H1 (cell line): Measurements from ENCODE around the gene DHDDS. TPM values are rescaled to one million over a fixed set of nuclear protein-coding genes. Genes with fewer than 3 reads are reported as not detected.

Source experiments
- CTCF ChIA-PET: fragments of 300-600 bp; sonication (Branson Sonifier 250); formaldehyde crosslinking; loops from one replicate; lab custom pipeline; 2021; ENCODE audit not compliant: partially characterized antibody; lab: Charles Lee
- POLR2A ChIA-PET: fragments of 300-600 bp; sonication (Branson Sonifier 250); formaldehyde crosslinking; loops from one replicate; lab custom pipeline; 2021; ENCODE audit warnings: inconsistent platforms; ENCODE audit not compliant: partially characterized antibody; lab: Charles Lee
- DNase-seq, 2 experiments: peaks; one replicate each; pipeline versions ENCODE4 v3.0.0 to v3.0.0-alpha.2; 2010 to 2022; ENCODE audit warnings: low spot score in 2 of 2, low read depth in 1 of 2, mixed read lengths in 1 of 2
- FAIRE-seq: peaks from 2 replicates; lab custom pipeline; 2011; peaks lifted over from hg19 to GRCh38; lab: Jason Lieb, UNC
- H2AFZ ChIP-seq: 2 replicates; pipeline ENCODE4 v1.8.1; 2012; ENCODE audit warnings: low read length, inconsistent platforms
- H2AK5ac ChIP-seq: 2 replicates; pipeline ENCODE4 v1.6.1; 2013; ENCODE audit warnings: low read depth, low read length
- H2BK120ac ChIP-seq: replicated peaks from 2 replicates; pipeline ENCODE3; 2013; ENCODE audit warnings: low read depth, low read length, inconsistent platforms
- H2BK12ac ChIP-seq: 2 replicates; pipeline ENCODE4 v1.6.1; 2013; ENCODE audit warnings: low read depth, low read length
- H2BK15ac ChIP-seq: 2 replicates; pipeline ENCODE4 v1.6.1; 2013; ENCODE audit warnings: low read length
- H2BK20ac ChIP-seq: 2 replicates; pipeline ENCODE4 v1.6.1; 2013; ENCODE audit warnings: low read length
- H2BK5ac ChIP-seq: 2 replicates; pipeline ENCODE4 v1.6.1; 2013; ENCODE audit warnings: low read depth, low read length
- H3K14ac ChIP-seq: 2 replicates; pipeline ENCODE4 v1.6.1; 2013; ENCODE audit warnings: inconsistent platforms; ENCODE audit not compliant: insufficient read length
- H3K18ac ChIP-seq: 2 replicates; pipeline ENCODE4 v1.6.1; 2013; ENCODE audit warnings: low read length; ENCODE audit errors: extremely low read depth
- H3K23ac ChIP-seq: 2 replicates; pipeline ENCODE4 v1.6.1; 2013; ENCODE audit warnings: inconsistent platforms; ENCODE audit not compliant: insufficient read length
- H3K23me2 ChIP-seq: 2 replicates; pipeline ENCODE4 v1.6.1; 2013; ENCODE audit warnings: low read depth, low read length
- H3K27ac ChIP-seq: 2 replicates; pipeline ENCODE4 v1.6.1; 2011; ENCODE audit warnings: low read depth, low read length, inconsistent platforms
- H3K27me3 ChIP-seq, 4 experiments: replicated peaks in 1 of 4; 1 replicate in 1 of 4; 2 replicates in 3 of 4; pipeline versions ENCODE4 v1.6.1 to v1.8.1; 2011 to 2013; ENCODE audit warnings: low read length in 3 of 4, mild to moderate bottlenecking in 3 of 4, inconsistent platforms in 2 of 4, mixed read lengths in 2 of 4, moderate library complexity in 1 of 4; ENCODE audit not compliant: control insufficient read depth in 3 of 4, insufficient read depth in 3 of 4; ENCODE audit errors: extremely low read depth in 1 of 4
- H3K36me3 ChIP-seq, 4 experiments: 2 replicates each; pipeline versions ENCODE4 v1.6.1 to v1.8.1; 2011 to 2013; ENCODE audit warnings: mild to moderate bottlenecking in 4 of 4, low read length in 3 of 4, moderate library complexity in 2 of 4, control low read depth in 1 of 4, inconsistent platforms in 1 of 4; ENCODE audit not compliant: insufficient read depth in 4 of 4, control insufficient read depth in 2 of 4
- H3K4ac ChIP-seq: replicated peaks from 2 replicates; pipeline ENCODE3; 2013; ENCODE audit warnings: low read length, low read depth, mixed read lengths, inconsistent platforms; ENCODE audit not compliant: insufficient read length
- H3K4me1 ChIP-seq, 4 experiments: replicated peaks in 1 of 4; 1 replicate in 1 of 4; 2 replicates in 3 of 4; pipeline versions ENCODE4 v1.6.1 to v1.8.1; 2011 to 2013; ENCODE audit warnings: low read length in 3 of 4, inconsistent platforms in 2 of 4, mixed read lengths in 1 of 4; ENCODE audit not compliant: insufficient read depth in 4 of 4, control insufficient read depth in 3 of 4
- H3K4me2 ChIP-seq, 2 experiments: 2 replicates each; pipeline versions ENCODE4 v1.6.1 to v1.8.1; 2011 to 2013; ENCODE audit warnings: low read depth in 2 of 2, low read length in 2 of 2, control low read depth in 1 of 2, inconsistent platforms in 1 of 2, mild to moderate bottlenecking in 1 of 2; ENCODE audit not compliant: insufficient read depth in 1 of 2
- H3K4me3 ChIP-seq, 4 experiments: fragments of 200-600, 300-600 bp in 1 of 4; sonication (generic), shearing (Covaris generic), sonication (Bioruptor Twin) in 1 of 4; 2 replicates each; pipeline versions ENCODE4 v1.5.1 to v1.8.1; 2011 to 2016; ENCODE audit warnings: low read length in 4 of 4, low read depth in 3 of 4, control low read depth in 2 of 4, inconsistent platforms in 2 of 4, mild to moderate bottlenecking in 2 of 4, mixed read lengths in 1 of 4, moderate library complexity in 1 of 4; ENCODE audit not compliant: insufficient read depth in 2 of 4; ENCODE audit errors: extremely low read depth in 1 of 4
- H3K56ac ChIP-seq: replicated peaks from 2 replicates; pipeline ENCODE3; 2013; ENCODE audit warnings: low read depth, mild to moderate bottlenecking, mixed read lengths, low read length, inconsistent platforms; ENCODE audit not compliant: insufficient read length
- H3K79me1 ChIP-seq: 2 replicates; pipeline ENCODE4 v1.6.1; 2013; ENCODE audit warnings: low read depth, low read length, control low read depth
- H3K79me2 ChIP-seq, 2 experiments: 2 replicates each; pipeline versions ENCODE4 v1.6.1 to v1.8.1; 2012 to 2013; ENCODE audit warnings: low read length in 2 of 2, mild to moderate bottlenecking in 2 of 2, inconsistent platforms in 1 of 2; ENCODE audit not compliant: insufficient read depth in 2 of 2, control insufficient read depth in 1 of 2
- H3K9ac ChIP-seq, 4 experiments: replicated peaks in 1 of 4; 1 replicate in 1 of 4; 2 replicates in 3 of 4; pipeline versions ENCODE4 v1.6.1 to v1.8.1; 2011 to 2013; ENCODE audit warnings: low read depth in 3 of 4, low read length in 3 of 4, control low read depth in 2 of 4, mild to moderate bottlenecking in 2 of 4, moderate library complexity in 2 of 4, inconsistent platforms in 1 of 4; ENCODE audit errors: extremely low read depth in 1 of 4
- H3K9me3 ChIP-seq, 2 experiments: 2 replicates each; pipeline versions ENCODE4 v1.6.1 to v1.8.1; 2012 to 2013; ENCODE audit warnings: mild to moderate bottlenecking in 2 of 2, moderate library complexity in 2 of 2, control low read depth in 1 of 2, inconsistent platforms in 1 of 2, low read depth in 1 of 2, low read length in 1 of 2, mixed read lengths in 1 of 2; ENCODE audit not compliant: insufficient read depth in 2 of 2
- H4K20me1 ChIP-seq, 2 experiments: replicated peaks in 1 of 2; 2 replicates each; pipeline versions ENCODE3 to v1.8.1; 2011 to 2013; ENCODE audit warnings: inconsistent platforms in 2 of 2, low read length in 2 of 2, mild to moderate bottlenecking in 1 of 2; ENCODE audit not compliant: insufficient read depth in 2 of 2, control insufficient read depth in 1 of 2
- H4K5ac ChIP-seq: 2 replicates; pipeline ENCODE4 v1.6.1; 2013; ENCODE audit warnings: low read length, low read depth, mixed read lengths, inconsistent platforms; ENCODE audit not compliant: insufficient read length
- H4K8ac ChIP-seq: 2 replicates; pipeline ENCODE4 v1.8.0; 2013; ENCODE audit warnings: mild to moderate bottlenecking, moderate library complexity, low read length, inconsistent platforms; ENCODE audit not compliant: insufficient read depth; ENCODE audit errors: extremely low read depth
- H4K91ac ChIP-seq: replicated peaks from 2 replicates; pipeline ENCODE3; 2013; ENCODE audit warnings: low read length, mixed read lengths, inconsistent platforms; ENCODE audit not compliant: insufficient read length
- CEBPB ChIP-seq: IDR thresholded peaks from 2 replicates; pipeline ENCODE4 v1.6.1; 2012; ENCODE audit warnings: low read depth, low read length
- WGBS, 2 experiments: shearing (Covaris generic) in 1 of 2; methylation state at CpG; one replicate each; pipeline versions ENCODE4 v1.1.6 to v1.1.7; 2013 to 2015; ENCODE audit warnings: low lambda C conversion rate in 2 of 2, mixed read lengths in 2 of 2, inconsistent platforms in 1 of 2, low coverage in 1 of 2, missing lambda C conversion rate in 1 of 2; ENCODE audit not compliant: insufficient replicate concordance in 2 of 2, insufficient coverage in 1 of 2, insufficient read length in 1 of 2; ENCODE audit errors: extremely low coverage in 1 of 2, missing lambda C conversion rate in 1 of 2; 5-methylcytosine and 5-hydroxymethylcytosine counted together
- polyA plus RNA-seq, 7 experiments: library from polyadenylated mRNA; depleted of rRNA in 3 of 7; stranded (reverse) in 5 of 7; unstranded in 2 of 7; fragments of >200 nt in 5 of 7; fragments of 200-250 nt in 2 of 7; gene quantifications; 1 replicate in 5 of 7; 2 replicates in 1 of 7; 4 replicates in 1 of 7; pipeline versions ENCODE4 v1.2.1 to v1.2.3, GENCODE V29; 2011 to 2013; ENCODE audit warnings: missing spikeins in 2 of 7, mixed read lengths in 2 of 7
- total RNA-seq: library from RNA; stranded (reverse); fragmentation: NEBNext Ultra II Directional; extraction: Animal tissue kit (Norgen Biotek cat#: 25700); gene quantifications from 2 replicates; pipeline ENCODE4 v1.2.1, GENCODE V29; 2021
- TF ChIP-seq, protein P1 (sequence below): IDR thresholded peaks from 2 replicates; pipeline ENCODE4 v1.6.1; 2012; ENCODE audit warnings: low read length, inconsistent platforms

DHDDS gene
- total and polyA plus RNA-seq, 2 of the 8 experiments (the other 6 are each of a cell fraction or from before 2014, with no cell fraction given), result 28.3 to 44.6 TPM

DNA sequence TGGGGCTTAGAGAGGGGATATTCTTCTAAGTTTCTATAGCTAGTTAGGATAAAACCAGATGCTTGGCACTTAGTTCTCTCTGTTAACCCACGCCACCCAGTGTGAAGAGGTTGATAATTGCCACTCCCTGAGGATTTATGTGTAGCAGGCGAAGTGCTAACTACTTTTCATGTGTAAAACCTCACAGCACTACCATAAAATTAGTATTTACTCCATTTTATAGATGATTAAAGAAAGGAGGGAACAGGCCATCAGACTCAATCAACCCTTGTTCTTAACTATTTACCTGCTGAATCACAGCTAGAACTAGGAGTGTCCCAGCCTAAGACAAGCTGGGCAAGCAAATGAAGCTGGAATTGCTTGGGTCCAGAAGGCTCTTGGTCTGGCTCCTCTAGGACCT, 12.6 kb upstream of the DHDDS start:
- H2BK20ac ChIP-seq, result peak overlapping the region; percentile 88
- H2BK12ac ChIP-seq, result peak overlapping the region; percentile 62
- FAIRE-seq, result peak; percentile 24
- H4K8ac ChIP-seq, result no peak overlapping the region
- H3K9ac ChIP-seq, result peak overlapping the region in 3 of 4 experiments; percentile 6 to 17 (median 14); a peak in 4 of 7 replicates
- peaks cover 12 to 77% (median 26%) of the 10 kb centered on the region in 4 experiments for H3K36me3 ChIP-seq
- H3K4me2 ChIP-seq, result peak overlapping the region; percentile 64 to 72
- 57% methylated on average over 2 of the region's 2 CpGs; no CpG with 5 or more reads in 1 of the 2 experiments for WGBS, 2 experiments
- peak overlapping the region; percentile 73 for H2BK120ac ChIP-seq
- H3K14ac ChIP-seq, result no peak overlapping the region
- DNase-seq, result no peak
- H2BK5ac ChIP-seq, result peak overlapping the region; percentile 22
- H3K23me2 ChIP-seq, result peaks cover 4% of the 10 kb centered on the region; the same call in 1 of the 2 replicates
- H4K20me1 ChIP-seq, result peaks cover 10 to 18% of the 10 kb centered on the region in 2 experiments
- no peaks in the 10 kb centered on the region; the same call in 1 of the 2 replicates for H3K79me1 ChIP-seq
- H2AK5ac ChIP-seq, result 0 out of 2 replicates have a peak overlapping the region, but pooled peaks have one; percentile 2
- H3K27ac ChIP-seq, result peak overlapping the region; percentile 74
- H3K4ac ChIP-seq, result no peak overlapping the region
- peak overlapping the region; percentile 72 for H3K18ac ChIP-seq
- POLR2A ChIA-PET, result interaction anchor here (0.7 to 7.2 kb wide), 20 partner anchors 10 to 162 kb away, joined by 3 to 175 read pairs (median 4); partner anchors contain the start of genes DHDDS, HMGN2 and LIN28A
- peak overlapping the region; percentile 86 for H4K91ac ChIP-seq
- H2AFZ ChIP-seq, result no peak overlapping the region
- no peak overlapping the region for H2BK15ac ChIP-seq
- peaks cover 19 to 83% of the 10 kb centered on the region in 2 experiments for H3K79me2 ChIP-seq
- no peaks in the 10 kb centered on the region for H3K27me3 ChIP-seq
- peak overlapping the region; percentile 35 for H4K5ac ChIP-seq
- peak overlapping the region in 3 of 4 experiments; percentile 26 to 51 (median 26); a peak in 5 of 8 replicates for H3K4me3 ChIP-seq
- H3K4me1 ChIP-seq, result peaks cover 22 to 43% (median 36%) of the 10 kb centered on the region in 4 experiments
- no peak for TF ChIP-seq CEBPB
- TF ChIP-seq, protein P1, sequence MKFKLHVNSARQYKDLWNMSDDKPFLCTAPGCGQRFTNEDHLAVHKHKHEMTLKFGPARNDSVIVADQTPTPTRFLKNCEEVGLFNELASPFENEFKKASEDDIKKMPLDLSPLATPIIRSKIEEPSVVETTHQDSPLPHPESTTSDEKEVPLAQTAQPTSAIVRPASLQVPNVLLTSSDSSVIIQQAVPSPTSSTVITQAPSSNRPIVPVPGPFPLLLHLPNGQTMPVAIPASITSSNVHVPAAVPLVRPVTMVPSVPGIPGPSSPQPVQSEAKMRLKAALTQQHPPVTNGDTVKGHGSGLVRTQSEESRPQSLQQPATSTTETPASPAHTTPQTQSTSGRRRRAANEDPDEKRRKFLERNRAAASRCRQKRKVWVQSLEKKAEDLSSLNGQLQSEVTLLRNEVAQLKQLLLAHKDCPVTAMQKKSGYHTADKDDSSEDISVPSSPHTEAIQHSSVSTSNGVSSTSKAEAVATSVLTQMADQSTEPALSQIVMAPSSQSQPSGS, result 0 out of 2 replicates have a peak, but pooled peaks have one; percentile 2
- H3K9me3 ChIP-seq, result no peaks in the 10 kb centered on the region
- no peak overlapping the region for H3K56ac ChIP-seq
- H3K23ac ChIP-seq, result no peak overlapping the region
- CTCF ChIA-PET, result interaction anchor here (1.1 to 4.1 kb wide), 6 partner anchors 9 to 135 kb away, joined by 3 to 17 read pairs (median 8); partner anchors contain the start of gene LIN28A
